LNCaP clone FGC (cell line): Measurements from ENCODE around the gene HTR2B.

Source experiments
- DNase-seq: peaks from one replicate; pipeline ENCODE4 v3.0.0-alpha.2; 2011; ENCODE audit warnings: low read depth
- H3K4me3 ChIP-seq: 2 replicates; pipeline ENCODE4 v1.5.1; 2011; ENCODE audit warnings: mild to moderate bottlenecking, low read depth, low read length, control low read depth
- CTCF ChIP-seq: IDR thresholded peaks from 2 replicates; pipeline ENCODE4 v1.5.1; 2012; ENCODE audit warnings: mild to moderate bottlenecking; ENCODE audit not compliant: control insufficient read depth, insufficient read depth; ENCODE audit errors: extremely low read depth

Gene HTR2B

GRCh38 chr2:231167745-231168459 is 43.1 kb upstream of the HTR2B start:
- H3K4me3 ChIP-seq = no peak overlapping the region
- TF ChIP-seq CTCF = no peak
- no peak for DNase-seq

- H3K4me3 ChIP-seq = no peak overlapping the region
- no peak for TF ChIP-seq CTCF
- DNase-seq = no peak
Measured at GRCh38 chr2:231163414-231164095, 38.7 kb upstream of the HTR2B start.

- no peak for DNase-seq
- H3K4me3 ChIP-seq = no peak overlapping the region
- TF ChIP-seq CTCF = no peak
Measured at GRCh38 chr2:231163011-231163410, 38.2 kb upstream of the HTR2B start.

- DNase-seq = no peak
- no peak for TF ChIP-seq CTCF
- no peak overlapping the region for H3K4me3 ChIP-seq
Measured at GRCh38 chr2:231161877-231162329, 37.1 kb upstream of the HTR2B start.

GRCh38 chr2:231161252-231161839 is 36.5 kb upstream of the HTR2B start:
- no peak for TF ChIP-seq CTCF
- no peak for DNase-seq
- no peak overlapping the region for H3K4me3 ChIP-seq

- no peak for TF ChIP-seq CTCF
- no peak overlapping the region for H3K4me3 ChIP-seq
- no peak for DNase-seq
Measured at GRCh38 chr2:231160701-231161100, 35.9 kb upstream of the HTR2B start.
